Measurements from ENCODE around the gene RFXAP. TPM values are rescaled to one million over a fixed set of nuclear protein-coding genes. Genes with fewer than 3 reads are reported as not detected.

RFXAP gene
- total and polyA plus RNA-seq, 9 of the 15 experiments (the other 6 are each of a cell fraction or from before 2014, with no cell fraction given) = 2.1 to 9.7 (median 2.9) TPM

DNA sequence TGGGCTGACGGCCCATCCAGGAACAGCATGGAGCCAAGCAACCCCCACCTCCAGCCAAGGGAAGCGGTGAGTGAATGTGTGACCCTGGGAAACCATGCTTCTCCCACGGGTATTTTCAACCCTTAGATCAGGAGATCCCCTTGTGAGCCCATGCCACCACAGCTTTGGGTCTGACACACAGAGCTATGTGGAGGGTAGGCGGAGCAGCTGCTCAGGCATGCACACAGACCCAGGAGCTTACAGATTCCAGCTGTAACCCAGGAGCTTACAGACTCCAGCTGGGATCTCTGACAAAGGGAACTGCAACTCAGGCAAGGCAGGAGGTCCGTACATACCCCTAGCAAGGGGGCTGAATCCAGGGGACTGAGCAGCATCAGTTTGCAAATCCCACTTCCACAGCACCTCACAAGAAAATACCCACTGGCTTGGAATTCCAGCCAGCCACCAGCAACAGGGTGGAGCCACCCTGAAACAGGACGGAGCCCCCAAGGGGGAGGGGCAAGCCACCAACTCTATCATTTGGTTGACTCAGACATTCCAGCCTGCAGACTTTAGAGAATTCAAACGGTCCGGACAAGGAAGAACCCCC is 40.8 kb upstream of the RFXAP start (continued):
- TF ChIP-seq, protein P1, sequence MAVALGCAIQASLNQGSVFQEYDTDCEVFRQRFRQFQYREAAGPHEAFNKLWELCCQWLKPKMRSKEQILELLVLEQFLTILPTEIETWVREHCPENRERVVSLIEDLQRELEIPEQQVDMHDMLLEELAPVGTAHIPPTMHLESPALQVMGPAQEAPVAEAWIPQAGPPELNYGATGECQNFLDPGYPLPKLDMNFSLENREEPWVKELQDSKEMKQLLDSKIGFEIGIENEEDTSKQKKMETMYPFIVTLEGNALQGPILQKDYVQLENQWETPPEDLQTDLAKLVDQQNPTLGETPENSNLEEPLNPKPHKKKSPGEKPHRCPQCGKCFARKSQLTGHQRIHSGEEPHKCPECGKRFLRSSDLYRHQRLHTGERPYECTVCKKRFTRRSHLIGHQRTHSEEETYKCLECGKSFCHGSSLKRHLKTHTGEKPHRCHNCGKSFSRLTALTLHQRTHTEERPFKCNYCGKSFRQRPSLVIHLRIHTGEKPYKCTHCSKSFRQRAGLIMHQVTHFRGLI (CRISPR knock-in tag; IDR thresholded peaks at IDR 0.05) = no peak
- TF ChIP-seq ZNF121 (CRISPR knock-in tag; conservative IDR thresholded peaks at IDR 0.05) = no peak

DNA sequence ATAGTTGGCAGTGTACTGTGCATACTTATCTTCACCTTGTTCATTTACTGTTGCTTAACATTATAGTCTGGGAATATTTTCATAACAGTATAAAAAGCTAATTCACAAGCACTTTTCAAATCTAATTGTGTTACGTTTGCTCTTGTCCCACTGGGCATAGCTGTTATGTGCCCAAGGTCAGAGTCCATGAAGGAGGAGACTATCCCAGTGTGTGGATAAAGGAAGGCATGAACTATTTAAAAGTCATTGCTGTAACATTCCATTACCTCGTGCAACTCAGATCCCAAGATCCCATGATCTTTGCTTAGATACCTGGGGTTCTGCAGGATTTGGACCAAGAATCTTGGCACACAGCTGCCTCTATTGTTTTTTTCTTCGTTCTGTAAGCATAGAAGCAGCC is 35.1 kb upstream of the RFXAP start:
- Histone ChIP-seq H3K79me2 (ENCODE audit: control insufficient read depth, insufficient read depth, low read length) (no peaks in the 10 kb centered on the region), H3K9me3 (replicated peaks; ENCODE audit: control insufficient read depth, insufficient read depth, low read depth, low read length) (no peaks in the 10 kb centered on the region), H3K27me3 (ENCODE audit: control insufficient read depth in 2 of 2, insufficient read depth in 2 of 2, low read length in 2 of 2) (peaks cover 4 to 5% of the 10 kb centered on the region in 2 experiments; a peak in 3 of 5 replicates), H4K20me1 (replicated peaks; ENCODE audit: control insufficient read depth, insufficient read depth, low read length) (no peaks in the 10 kb centered on the region), H3K27ac (ENCODE audit: extremely low read depth, low read depth, low read length) (no peak overlapping the region), H3K4me1 (replicated peaks in 1 of 2; ENCODE audit: control insufficient read depth in 2 of 2, insufficient read depth in 2 of 2, low read length in 2 of 2) (no peaks in the 10 kb centered on the region), H3K9me1 (ENCODE audit: control insufficient read depth, insufficient read depth, low read length) (no peaks in the 10 kb centered on the region), H2AFZ (ENCODE audit: low read depth, low read length) (no peak overlapping the region), H3K4me3 (no peak overlapping the region), H3K36me3 (ENCODE audit: control insufficient read depth, insufficient read depth, low read length) (no peaks in the 10 kb centered on the region), H3K9ac (ENCODE audit: insufficient read depth in 1 of 2, low read depth in 2 of 2, low read length in 2 of 2) (no peak overlapping the region), H3K4me2 (ENCODE audit: insufficient read depth, low read length) (no peak overlapping the region)
- no peak for ATAC-seq
- CTCF ChIA-PET (ENCODE audit: low intra/inter-chr PET ratio) = no interaction called here
- intact Hi-C loops (cut with micrococcal nuclease) (no loop called here), in situ Hi-C loops (cut with MboI) (no loop called here)
- WGBS (ENCODE audit: insufficient coverage, low coverage, missing lambda C conversion rate) = 0% methylated on average over 3 of the region's 3 CpGs
- no TSS peak for BruUV-seq (replicated peaks)
- FAIRE-seq = no peak
- TF ChIP-seq MEF2A (IDR thresholded peaks at IDR 0.05; ENCODE audit: control insufficient read depth, low read depth, low read length) (no peak), CBX2 (IDR thresholded peaks at IDR 0.05; ENCODE audit: insufficient read depth, low read length, poor library complexity, severe bottlenecking) (no peak), ZNF778 (CRISPR knock-in tag; IDR thresholded peaks at IDR 0.05) (no peak), GTF2E2 (tag; IDR thresholded peaks at IDR 0.05) (no peak), ELF4 (CRISPR knock-in tag; IDR thresholded peaks at IDR 0.05) (no peak), DPF2 (IDR thresholded peaks at IDR 0.05) (no peak), NCOA2 (IDR thresholded peaks at IDR 0.05; ENCODE audit: partially characterized antibody in 2 of 2) (no peak), NFIX (CRISPR knock-in tag; IDR thresholded peaks at IDR 0.05; ENCODE audit: low read depth) (no peak), SMARCE1 (IDR thresholded peaks at IDR 0.05) (no peak), POLR2G (IDR thresholded peaks at IDR 0.05; ENCODE audit: low read depth, low read length) (no peak), HOXB6 (CRISPR knock-in tag; IDR thresholded peaks at IDR 0.05; ENCODE audit: borderline replicate concordance) (no peak)
- TF ChIP-seq, protein P2, sequence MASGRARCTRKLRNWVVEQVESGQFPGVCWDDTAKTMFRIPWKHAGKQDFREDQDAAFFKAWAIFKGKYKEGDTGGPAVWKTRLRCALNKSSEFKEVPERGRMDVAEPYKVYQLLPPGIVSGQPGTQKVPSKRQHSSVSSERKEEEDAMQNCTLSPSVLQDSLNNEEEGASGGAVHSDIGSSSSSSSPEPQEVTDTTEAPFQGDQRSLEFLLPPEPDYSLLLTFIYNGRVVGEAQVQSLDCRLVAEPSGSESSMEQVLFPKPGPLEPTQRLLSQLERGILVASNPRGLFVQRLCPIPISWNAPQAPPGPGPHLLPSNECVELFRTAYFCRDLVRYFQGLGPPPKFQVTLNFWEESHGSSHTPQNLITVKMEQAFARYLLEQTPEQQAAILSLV (tag; IDR thresholded peaks at IDR 0.05) = no peak
- TF ChIP-seq, protein P3, sequence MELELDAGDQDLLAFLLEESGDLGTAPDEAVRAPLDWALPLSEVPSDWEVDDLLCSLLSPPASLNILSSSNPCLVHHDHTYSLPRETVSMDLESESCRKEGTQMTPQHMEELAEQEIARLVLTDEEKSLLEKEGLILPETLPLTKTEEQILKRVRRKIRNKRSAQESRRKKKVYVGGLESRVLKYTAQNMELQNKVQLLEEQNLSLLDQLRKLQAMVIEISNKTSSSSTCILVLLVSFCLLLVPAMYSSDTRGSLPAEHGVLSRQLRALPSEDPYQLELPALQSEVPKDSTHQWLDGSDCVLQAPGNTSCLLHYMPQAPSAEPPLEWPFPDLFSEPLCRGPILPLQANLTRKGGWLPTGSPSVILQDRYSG (tag; conservative IDR thresholded peaks at IDR 0.05; ENCODE audit: low read depth) = no peak
- POLR2A ChIA-PET = no interaction called here
- DNase-seq (ENCODE audit: extremely low read depth in 1 of 4, low spot score in 3 of 4) = no peak
